ENCODE data around the gene STK32B.

Gene STK32B

GRCh38 chr4:5032813-5033212, 18.5 kb upstream of the STK32B start:
- no peaks in the 10 kb centered on the region for H3K4me1 ChIP-seq (ENCODE audit: control insufficient read depth, insufficient read depth, low read length)
- no peaks in the 10 kb centered on the region for H3K27me3 ChIP-seq (ENCODE audit: control insufficient read depth, insufficient read depth, low read length)
- no peaks in the 10 kb centered on the region for H3K36me3 ChIP-seq (ENCODE audit: control insufficient read depth, insufficient read depth, low read length)
- no peak overlapping the region for H3K4me3 ChIP-seq (ENCODE audit: low read depth, low read length)
- H3K9me3 ChIP-seq (ENCODE audit: control insufficient read depth, insufficient read depth, low read length) = no peaks in the 10 kb centered on the region
- no peak overlapping the region for H3K9ac ChIP-seq (ENCODE audit: low read depth, low read length)

GRCh38 chr4:5033281-5033841, 17.9 kb upstream of the STK32B start:
- no peak overlapping the region for H3K4me3 ChIP-seq (ENCODE audit: low read depth, low read length)
- H3K36me3 ChIP-seq (ENCODE audit: control insufficient read depth, insufficient read depth, low read length) = no peaks in the 10 kb centered on the region
- no peaks in the 10 kb centered on the region for H3K27me3 ChIP-seq (ENCODE audit: control insufficient read depth, insufficient read depth, low read length)
- no peaks in the 10 kb centered on the region for H3K9me3 ChIP-seq (ENCODE audit: control insufficient read depth, insufficient read depth, low read length)
- H3K4me1 ChIP-seq (ENCODE audit: control insufficient read depth, insufficient read depth, low read length) = no peaks in the 10 kb centered on the region
- H3K9ac ChIP-seq (ENCODE audit: low read depth, low read length) = no peak overlapping the region

GRCh38 chr4:5034206-5034605, 17.1 kb upstream of the STK32B start:
- no peak overlapping the region for H3K9ac ChIP-seq (ENCODE audit: low read depth, low read length)
- H3K27me3 ChIP-seq (ENCODE audit: control insufficient read depth, insufficient read depth, low read length) = no peaks in the 10 kb centered on the region
- H3K4me1 ChIP-seq (ENCODE audit: control insufficient read depth, insufficient read depth, low read length) = no peaks in the 10 kb centered on the region
- no peaks in the 10 kb centered on the region for H3K36me3 ChIP-seq (ENCODE audit: control insufficient read depth, insufficient read depth, low read length)
- H3K9me3 ChIP-seq (ENCODE audit: control insufficient read depth, insufficient read depth, low read length) = no peaks in the 10 kb centered on the region
- H3K4me3 ChIP-seq (ENCODE audit: low read depth, low read length) = no peak overlapping the region

GRCh38 chr4:5036239-5036638, 15.0 kb upstream of the STK32B start:
- no peaks in the 10 kb centered on the region for H3K27me3 ChIP-seq (ENCODE audit: control insufficient read depth, insufficient read depth, low read length)
- no peaks in the 10 kb centered on the region for H3K9me3 ChIP-seq (ENCODE audit: control insufficient read depth, insufficient read depth, low read length)
- H3K36me3 ChIP-seq (ENCODE audit: control insufficient read depth, insufficient read depth, low read length) = no peaks in the 10 kb centered on the region
- H3K4me3 ChIP-seq (ENCODE audit: low read depth, low read length) = no peak overlapping the region
- H3K4me1 ChIP-seq (ENCODE audit: control insufficient read depth, insufficient read depth, low read length) = no peaks in the 10 kb centered on the region
- no peak overlapping the region for H3K9ac ChIP-seq (ENCODE audit: low read depth, low read length)

GRCh38 chr4:5037553-5038551, 13.4 kb upstream of the STK32B start:
- Histone ChIP-seq H3K4me3 (ENCODE audit: low read depth, low read length) (no peak overlapping the region), H3K36me3 (ENCODE audit: control insufficient read depth, insufficient read depth, low read length) (no peaks in the 10 kb centered on the region), H3K4me1 (ENCODE audit: control insufficient read depth, insufficient read depth, low read length) (no peaks in the 10 kb centered on the region), H3K27me3 (ENCODE audit: control insufficient read depth, insufficient read depth, low read length) (no peaks in the 10 kb centered on the region), H3K9ac (ENCODE audit: low read depth, low read length) (no peak overlapping the region), H3K9me3 (ENCODE audit: control insufficient read depth, insufficient read depth, low read length) (no peaks in the 10 kb centered on the region)

- Histone ChIP-seq H3K27me3 (ENCODE audit: control insufficient read depth, insufficient read depth, low read length) (no peaks in the 10 kb centered on the region), H3K9ac (ENCODE audit: low read depth, low read length) (no peak overlapping the region), H3K9me3 (ENCODE audit: control insufficient read depth, insufficient read depth, low read length) (no peaks in the 10 kb centered on the region), H3K36me3 (ENCODE audit: control insufficient read depth, insufficient read depth, low read length) (no peaks in the 10 kb centered on the region), H3K4me3 (ENCODE audit: low read depth, low read length) (no peak overlapping the region), H3K4me1 (ENCODE audit: control insufficient read depth, insufficient read depth, low read length) (no peaks in the 10 kb centered on the region)
Observed at GRCh38 chr4:5039800-5040199, 11.5 kb upstream of the STK32B start.

GRCh38 chr4:5040856-5041620, 10.2 kb upstream of the STK32B start:
- Histone ChIP-seq H3K27me3 (ENCODE audit: control insufficient read depth, insufficient read depth, low read length) (no peaks in the 10 kb centered on the region), H3K4me1 (ENCODE audit: control insufficient read depth, insufficient read depth, low read length) (no peaks in the 10 kb centered on the region)

GRCh38 chr4:5041699-5042098, 9.6 kb upstream of the STK32B start:
- Histone ChIP-seq H3K4me3 (ENCODE audit: low read depth, low read length) (no peak overlapping the region), H3K9ac (ENCODE audit: low read depth, low read length) (no peak overlapping the region), H3K9me3 (ENCODE audit: control insufficient read depth, insufficient read depth, low read length) (no peaks in the 10 kb centered on the region), H3K4me1 (ENCODE audit: control insufficient read depth, insufficient read depth, low read length) (no peaks in the 10 kb centered on the region), H3K36me3 (ENCODE audit: control insufficient read depth, insufficient read depth, low read length) (no peaks in the 10 kb centered on the region), H3K27me3 (ENCODE audit: control insufficient read depth, insufficient read depth, low read length) (no peaks in the 10 kb centered on the region)

More at GRCh38 chr4:5040856-5041620, 10.2 kb upstream of the STK32B start:
- Histone ChIP-seq H3K36me3 (ENCODE audit: control insufficient read depth, insufficient read depth, low read length) (no peaks in the 10 kb centered on the region), H3K9me3 (ENCODE audit: control insufficient read depth, insufficient read depth, low read length) (no peaks in the 10 kb centered on the region), H3K4me3 (ENCODE audit: low read depth, low read length) (no peak overlapping the region), H3K9ac (ENCODE audit: low read depth, low read length) (no peak overlapping the region)

- Histone ChIP-seq H3K27me3 (ENCODE audit: control insufficient read depth, insufficient read depth, low read length) (no peaks in the 10 kb centered on the region), H3K4me3 (ENCODE audit: low read depth, low read length) (no peak overlapping the region), H3K4me1 (ENCODE audit: control insufficient read depth, insufficient read depth, low read length) (no peaks in the 10 kb centered on the region), H3K9ac (ENCODE audit: low read depth, low read length) (no peak overlapping the region), H3K36me3 (ENCODE audit: control insufficient read depth, insufficient read depth, low read length) (no peaks in the 10 kb centered on the region), H3K9me3 (ENCODE audit: control insufficient read depth, insufficient read depth, low read length) (no peaks in the 10 kb centered on the region)
Observed at GRCh38 chr4:5043579-5043978, 7.7 kb upstream of the STK32B start.

GRCh38 chr4:5044341-5044740, 6.9 kb upstream of the STK32B start:
- Histone ChIP-seq H3K9me3 (ENCODE audit: control insufficient read depth, insufficient read depth, low read length) (no peaks in the 10 kb centered on the region), H3K36me3 (ENCODE audit: control insufficient read depth, insufficient read depth, low read length) (no peaks in the 10 kb centered on the region), H3K4me1 (ENCODE audit: control insufficient read depth, insufficient read depth, low read length) (no peaks in the 10 kb centered on the region), H3K27me3 (ENCODE audit: control insufficient read depth, insufficient read depth, low read length) (no peaks in the 10 kb centered on the region), H3K9ac (ENCODE audit: low read depth, low read length) (no peak overlapping the region), H3K4me3 (ENCODE audit: low read depth, low read length) (no peak overlapping the region)

- H3K27me3 ChIP-seq (ENCODE audit: control insufficient read depth, insufficient read depth, low read length) = no peaks in the 10 kb centered on the region
- no peak overlapping the region for H3K4me3 ChIP-seq (ENCODE audit: low read depth, low read length)
- H3K9me3 ChIP-seq (ENCODE audit: control insufficient read depth, insufficient read depth, low read length) = no peaks in the 10 kb centered on the region
- no peak overlapping the region for H3K9ac ChIP-seq (ENCODE audit: low read depth, low read length)
- no peaks in the 10 kb centered on the region for H3K36me3 ChIP-seq (ENCODE audit: control insufficient read depth, insufficient read depth, low read length)
- H3K4me1 ChIP-seq (ENCODE audit: control insufficient read depth, insufficient read depth, low read length) = no peaks in the 10 kb centered on the region
Observed at GRCh38 chr4:5045097-5045496, 6.2 kb upstream of the STK32B start.

Data from iPS-15b (cell line).